GM18505 (cell line): ENCODE results near the gene ITLN1.

Experiments used
- ATAC-seq: cut with Tn5 transposase; IDR thresholded peaks from one replicate; pipeline ENCODE4 v1.9.1; 2021; ENCODE audit not compliant: unreplicated experiment
- POLR2A ChIP-seq: IDR thresholded peaks from 4 replicates; pipeline ENCODE4 v1.6.1; 2011; ENCODE audit warnings: borderline replicate concordance; ENCODE audit not compliant: insufficient read depth, insufficient read length; ENCODE audit errors: extremely low read depth

ITLN1 gene

GRCh38 chr1:160866695-160867260, 18.2 kb downstream of the ITLN1 start:
- no peak for ATAC-seq
- TF ChIP-seq POLR2A, result no peak

- no peak for ATAC-seq
- TF ChIP-seq POLR2A, result no peak
Measured at GRCh38 chr1:160866001-160866694, 18.8 kb downstream of the ITLN1 start.

GRCh38 chr1:160865337-160865736, 19.6 kb downstream of the ITLN1 start:
- ATAC-seq, result no peak
- TF ChIP-seq POLR2A, result no peak

GRCh38 chr1:160864173-160864572, 20.8 kb downstream of the ITLN1 start:
- no peak for TF ChIP-seq POLR2A
- no peak for ATAC-seq

- ATAC-seq, result no peak
Measured at GRCh38 chr1:160863774-160864131, 21.2 kb downstream of the ITLN1 start.

GRCh38 chr1:160863061-160863773, 21.8 kb downstream of the ITLN1 start:
- TF ChIP-seq POLR2A, result no peak
- no peak for ATAC-seq

More at GRCh38 chr1:160863774-160864131, 21.2 kb downstream of the ITLN1 start:
- TF ChIP-seq POLR2A, result no peak

- no peak for TF ChIP-seq POLR2A
- peak; percentile 77 for ATAC-seq
Measured at GRCh38 chr1:160862203-160863060, 22.5 kb downstream of the ITLN1 start, which contains the start of gene CD244. TSS of gene CD244 (minus strand) at chr1:160862887. CDS start at chr1:160862677, 210 bp downstream.

GRCh38 chr1:160860840-160861505, 24.0 kb downstream of the ITLN1 start:
- TF ChIP-seq POLR2A, result no peak
- ATAC-seq, result no peak

GRCh38 chr1:160859166-160859565, 25.8 kb downstream of the ITLN1 start:
- no peak for TF ChIP-seq POLR2A
- no peak for ATAC-seq

- no peak for TF ChIP-seq POLR2A
- ATAC-seq, result no peak
Measured at GRCh38 chr1:160858507-160858906, 26.5 kb downstream of the ITLN1 start.

GRCh38 chr1:160858097-160858496, 26.9 kb downstream of the ITLN1 start:
- no peak for TF ChIP-seq POLR2A
- no peak for ATAC-seq

GRCh38 chr1:160855181-160855981, 29.6 kb downstream of the ITLN1 start:
- no peak for TF ChIP-seq POLR2A
- no peak for ATAC-seq
